ENCODE data around the gene BCKDHA. TPM values are rescaled to one million over a fixed set of nuclear protein-coding genes. Genes with fewer than 3 reads are reported as not detected.
"Not testable (repeated sequence)": the region's sequence is repeated elsewhere in the genome, so short reads cannot be mapped to it uniquely, and the experiment has no call there.

BCKDHA gene
- total RNA-seq, 4 donors from 2014 or later, result 64.3 to 116 (median 70.1) TPM

DNA sequence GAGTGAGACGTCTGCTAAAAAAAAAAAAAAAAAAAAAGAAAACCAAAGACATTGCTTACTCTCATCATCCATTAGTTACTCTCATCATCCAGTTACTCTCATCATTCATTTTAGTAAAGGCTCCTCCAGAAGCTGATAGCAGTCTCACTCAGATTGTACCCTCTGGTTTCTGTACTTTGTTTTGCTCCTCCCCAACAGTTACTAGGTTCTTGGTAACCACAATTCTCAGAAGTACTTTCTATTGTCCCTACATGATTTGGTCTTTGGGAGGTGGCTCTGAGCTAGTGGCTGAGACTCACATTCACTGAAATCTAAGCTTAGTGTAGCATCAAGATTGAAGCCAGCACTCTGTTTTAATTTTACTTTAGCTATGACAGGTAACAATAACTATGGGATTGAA lies 59.6 kb downstream of the BCKDHA start:
- 23 to 58% methylated on average over 1 of the region's 1 CpG for WGBS, 2 donors
- intact Hi-C loops (cut with DNase I; ENCODE audit: low total_unique reads), result no loop called here

GRCh38 chr19:41462497-41462896 lies 64.9 kb downstream of the BCKDHA start:
- 45 to 50% methylated on average over 6 of the region's 6 CpGs for WGBS, 2 donors
- intact Hi-C loops (cut with DNase I; ENCODE audit: low total_unique reads), result no loop called here
- TF ChIP-seq CTCF (IDR thresholded peaks at IDR 0.05) (no peak), POLR2A (IDR thresholded peaks at IDR 0.05) (no peak)
- no peak for DNase-seq (ENCODE audit: low spot score in 2 of 2)
- H3K4me3 ChIP-seq (ENCODE audit: low read depth, poor library complexity, severe bottlenecking), result no peak overlapping the region

More for the DNA sequence above, 59.6 kb downstream of the BCKDHA start:
- H3K4me3 ChIP-seq (ENCODE audit: low read depth, poor library complexity, severe bottlenecking), result no peak overlapping the region
- TF ChIP-seq POLR2A (IDR thresholded peaks at IDR 0.05), result no peak
- no peak for TF ChIP-seq CTCF (IDR thresholded peaks at IDR 0.05)
- DNase-seq (ENCODE audit: low spot score in 2 of 2), result no peak

- H3K4me3 ChIP-seq (ENCODE audit: low read depth, poor library complexity, severe bottlenecking); intact Hi-C loops (cut with DNase I; ENCODE audit: low total_unique reads); DNase-seq (ENCODE audit: low spot score in 2 of 2): not testable (repeated sequence)
- 80% methylated on average over 22 of the region's 22 CpGs for WGBS, 2 donors
Observed at GRCh38 chr19:41463257-41464256, 65.9 kb downstream of the BCKDHA start.

Other genes with a start within 250 kb of the BCKDHA start
- gene CYP2S1, start 204.6 kb upstream of the BCKDHA start, total RNA-seq, result 1 to 10 TPM in 3 of 4 donors, under 1 TPM in 1; 0.49 to 3.8 (median 1.9) TPM
- 10 to 100 TPM; 17.3 to 86.2 (median 56.7) TPM for gene AXL, start 178.6 kb upstream of the BCKDHA start, total RNA-seq
- gene HNRNPUL1, start 133.4 kb upstream of the BCKDHA start, total RNA-seq, result 100 to 1,000 TPM; 130 to 196 (median 152) TPM
- gene CCDC97, start 87.6 kb upstream of the BCKDHA start, total RNA-seq, result 10 to 100 TPM; 11.6 to 19.6 (median 13.7) TPM
- gene TGFB1, start 43.9 kb upstream of the BCKDHA start, total RNA-seq, result 10 to 100 TPM; 11.4 to 26.9 (median 22.2) TPM
- 1 to 10 TPM; 1.7 to 3.7 (median 2.5) TPM for gene B9D2, start 33.7 kb upstream of the BCKDHA start, total RNA-seq
- gene TMEM91, start 21.3 kb upstream of the BCKDHA start, total RNA-seq, result 100 to 1,000 TPM in 1 of 4 donors, 10 to 100 TPM in 3; 25.4 to 115 (median 54.9) TPM
- 10 to 100 TPM; 28.6 to 34.5 (median 28.9) TPM for gene EXOSC5, start 459 bp upstream of the BCKDHA start, total RNA-seq
- 10 to 100 TPM in 3 of 4 donors, 1 to 10 TPM in 1; 9.2 to 33.3 (median 16.7) TPM for gene B3GNT8, start 29.6 kb downstream of the BCKDHA start, total RNA-seq
- gene DMAC2, start 42.1 kb downstream of the BCKDHA start, total RNA-seq, result 10 to 100 TPM; 34.8 to 49.8 (median 35.7) TPM
- gene ERICH4, start 45.3 kb downstream of the BCKDHA start, total RNA-seq, result not detected
- gene CEACAM21, start 178.3 kb downstream of the BCKDHA start, total RNA-seq, result under 1 TPM in 1 of 4 donors, not detected in 3; 0.75 TPM
- gene CEACAM4, start 229.3 kb downstream of the BCKDHA start, total RNA-seq, result under 1 TPM in 2 of 4 donors, not detected in 2; 0.84 to 0.88 TPM

Measured in lower leg skin (tissue), 4 donors.